Brain pericyte (primary cell): Measurements from ENCODE around the gene EMC1.
"Not testable (repeated sequence)": the region's sequence is repeated elsewhere in the genome, so short reads cannot be mapped to it uniquely, and the experiment has no call there.

ENCODE experiments used
- DNase-seq: peaks from one replicate; pipeline ENCODE4 v3.0.0-alpha.2; 2012; ENCODE audit warnings: low read depth, low spot score

The EMC1 gene

GRCh38 chr1:19251305-19252196, at the start of gene EMC1, which contains the start of gene MRTO4:
Gene EMC1 (minus strand): TSS chr1:19251524. CDS start chr1:19251509, 15 bp downstream.
Gene MRTO4 (plus strand): TSS chr1:19251805. CDS start chr1:19251836, 31 bp downstream.
- peak; percentile 46 for DNase-seq

- no peak for DNase-seq
Measured at GRCh38 chr1:19300211-19300610, 48.9 kb upstream of the EMC1 start.

GRCh38 chr1:19294638-19295037, 43.3 kb upstream of the EMC1 start:
- no peak for DNase-seq

- DNase-seq, result no peak
Measured at GRCh38 chr1:19289244-19289643, 37.9 kb upstream of the EMC1 start.

- DNase-seq, result not testable (repeated sequence)
Measured at GRCh38 chr1:19288324-19289241, 37.3 kb upstream of the EMC1 start, which contains the start of gene AKR7A3. Gene AKR7A3 (minus strand): TSS chr1:19288770. CDS start chr1:19288709, 61 bp downstream.

DNA sequence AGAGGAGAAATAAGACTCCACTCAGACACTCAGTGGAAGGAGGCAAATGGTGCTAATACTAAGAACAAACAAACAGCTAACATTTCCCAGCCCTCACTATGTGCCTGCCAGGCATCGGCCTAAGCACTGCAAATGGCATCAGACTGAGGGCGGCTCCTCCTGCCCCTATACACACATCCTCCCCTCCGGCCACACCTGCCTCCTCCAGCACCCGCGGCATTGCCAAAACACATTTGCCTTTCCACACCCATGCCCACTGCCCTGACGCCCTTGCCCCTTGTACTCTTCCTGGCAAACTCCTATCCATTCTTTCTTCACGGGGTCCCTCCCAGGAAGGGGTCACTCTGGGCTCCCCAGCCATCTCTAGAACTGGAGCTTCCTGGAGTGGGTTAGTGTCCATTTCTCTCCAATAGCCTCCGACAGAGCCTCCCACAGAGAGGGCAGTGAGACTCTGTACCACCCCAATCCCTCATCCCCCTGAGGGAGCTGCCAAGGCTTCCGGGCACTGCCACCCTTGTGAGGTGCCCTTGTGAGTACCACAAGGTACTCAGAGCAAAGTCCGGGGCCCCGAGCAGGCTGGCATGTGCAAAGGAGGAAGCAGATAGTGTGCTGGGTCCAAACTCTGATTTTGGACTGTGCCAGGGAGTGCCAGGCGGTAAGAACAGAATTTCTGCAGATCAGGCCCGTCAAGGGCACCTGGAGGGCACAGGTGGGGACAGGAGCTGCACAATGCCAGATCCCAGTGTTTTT, 36.3 kb upstream of the EMC1 start:
- no peak for DNase-seq

- DNase-seq, result not testable (repeated sequence)
Measured at GRCh38 chr1:19285807-19286206, 34.5 kb upstream of the EMC1 start.

DNA sequence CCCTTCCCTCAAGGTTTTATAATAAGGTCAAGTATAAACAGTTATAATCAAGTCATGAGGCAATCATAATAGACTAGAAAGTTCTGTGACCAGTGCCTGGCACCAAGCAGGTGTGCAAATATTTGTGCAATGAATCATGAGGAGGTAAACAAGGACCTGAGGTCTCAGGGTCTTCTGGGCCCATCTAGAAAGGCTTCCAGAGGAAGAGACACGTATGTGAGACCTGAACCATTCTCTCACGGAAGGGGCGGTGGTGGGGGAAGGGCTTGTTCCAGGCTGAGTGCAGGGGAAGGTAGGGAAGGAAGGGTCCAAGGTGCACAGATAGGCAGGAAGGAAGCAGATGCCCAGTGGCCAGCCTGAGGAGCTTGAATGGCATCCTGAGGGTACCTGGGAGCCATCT, 34.0 kb upstream of the EMC1 start:
- not testable (repeated sequence) for DNase-seq

DNA sequence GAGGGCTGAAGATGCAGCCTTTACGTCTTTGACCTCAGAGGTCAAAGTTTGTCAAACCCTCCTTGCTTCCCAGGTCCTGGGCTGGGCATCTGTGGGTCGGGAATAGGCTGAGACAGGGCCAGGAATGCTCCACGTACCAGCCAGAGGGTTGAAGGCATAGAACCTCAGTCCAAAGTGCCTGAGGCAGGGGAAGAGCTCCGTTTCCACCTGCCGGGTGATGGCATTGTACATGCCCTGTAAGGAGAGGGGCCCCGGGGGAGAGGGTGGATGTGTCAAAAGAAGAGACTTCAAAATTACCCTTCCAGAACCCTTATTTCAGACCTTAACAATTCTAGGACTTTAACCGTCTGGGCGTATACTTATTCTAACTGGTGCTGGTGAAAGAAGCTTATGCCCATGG, 33.6 kb upstream of the EMC1 start:
- DNase-seq, result no peak

- DNase-seq, result no peak
Measured at GRCh38 chr1:19283891-19284290, 32.6 kb upstream of the EMC1 start.

DNA sequence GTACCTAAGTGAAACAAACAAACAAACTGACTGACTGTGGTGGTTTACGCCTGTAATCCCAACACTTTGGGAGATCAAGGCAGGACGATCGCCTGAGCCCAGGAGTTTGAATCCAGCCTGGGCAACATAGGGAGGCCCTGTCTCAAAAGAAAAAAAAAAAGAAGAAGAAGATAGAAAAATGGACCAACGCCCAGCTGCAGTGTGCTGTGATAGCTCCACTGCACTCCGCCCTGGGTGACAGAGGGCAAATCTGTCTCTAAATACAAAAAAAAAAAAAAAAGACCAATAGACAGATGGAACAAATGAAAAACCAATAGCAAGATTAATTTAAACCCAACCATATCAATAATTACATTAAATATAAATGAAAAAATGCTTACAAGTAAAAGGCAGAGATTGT, 23.3 kb upstream of the EMC1 start:
- DNase-seq, result no peak

DNA sequence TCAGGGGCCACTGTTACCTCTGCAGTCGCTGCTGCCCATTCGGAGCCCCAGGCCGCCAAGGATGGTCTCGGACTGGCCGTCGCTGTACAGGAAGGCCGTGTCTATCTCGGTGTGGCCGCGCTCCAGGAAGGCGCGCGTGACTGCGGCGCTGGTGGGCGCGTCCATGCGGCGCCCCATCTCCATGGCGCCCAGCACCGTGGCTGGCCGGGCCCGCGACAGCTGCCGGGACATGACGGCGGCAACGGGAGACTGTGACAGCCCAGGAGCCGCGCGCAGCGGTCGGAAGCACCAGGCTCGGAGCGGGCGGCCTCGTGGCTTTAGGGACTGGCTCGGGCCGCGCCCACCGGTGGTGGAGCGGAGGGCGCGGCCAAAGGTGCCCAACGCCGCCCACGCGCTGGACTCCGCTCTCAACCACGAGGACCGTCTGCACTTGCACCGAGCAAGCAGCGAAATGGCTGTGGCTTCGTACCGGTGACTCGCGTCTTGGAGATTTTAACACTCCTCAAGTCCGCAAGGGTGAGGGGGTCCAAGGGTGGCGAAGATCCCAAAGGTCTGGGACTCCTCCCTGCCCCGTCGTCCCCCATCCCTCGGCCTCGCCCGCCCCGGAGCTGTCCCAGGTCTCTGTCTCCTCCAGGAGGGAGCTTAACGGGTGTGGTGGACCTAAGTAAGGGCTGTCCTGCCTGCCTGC, 22.7 kb upstream of the EMC1 start:
- DNase-seq, result not testable (repeated sequence)

DNA sequence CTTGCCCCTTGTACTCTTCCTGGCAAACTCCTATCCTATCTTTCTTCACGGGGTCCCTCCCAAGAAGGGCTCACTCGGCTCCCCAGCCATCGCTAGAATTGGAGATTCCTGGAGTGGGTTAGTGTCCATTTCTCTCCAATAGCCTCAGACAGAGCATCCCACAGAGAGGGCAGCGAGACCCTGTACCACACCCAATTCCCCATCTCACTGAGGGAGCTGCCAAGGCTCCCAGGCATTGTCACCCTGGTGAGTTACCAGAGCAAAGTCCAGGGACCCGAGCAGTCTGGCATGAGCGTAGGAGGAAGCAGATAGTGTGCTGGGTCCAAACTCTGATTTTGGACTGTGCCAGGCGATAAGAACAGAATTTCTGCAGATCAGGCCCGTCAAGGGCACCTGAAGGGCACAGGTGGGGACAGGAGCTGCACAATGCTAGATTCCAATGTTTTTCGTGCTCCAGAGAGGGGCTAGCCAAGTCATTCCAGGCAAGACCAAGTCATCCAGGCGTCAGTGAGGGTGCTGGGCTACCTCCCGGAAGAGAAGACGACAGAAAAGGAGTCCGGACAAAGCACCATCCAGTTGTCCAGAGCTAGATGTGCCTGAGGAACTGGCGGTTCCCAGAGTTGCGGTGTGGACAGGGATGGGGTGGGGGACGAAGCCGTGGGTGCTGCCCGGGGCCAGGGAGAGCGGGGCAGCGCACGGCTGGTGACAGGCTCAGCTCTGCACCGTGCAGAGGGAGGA, 22.0 kb upstream of the EMC1 start:
- no peak for DNase-seq

- no peak for DNase-seq
Measured at GRCh38 chr1:19272064-19272463, 20.7 kb upstream of the EMC1 start.

DNA sequence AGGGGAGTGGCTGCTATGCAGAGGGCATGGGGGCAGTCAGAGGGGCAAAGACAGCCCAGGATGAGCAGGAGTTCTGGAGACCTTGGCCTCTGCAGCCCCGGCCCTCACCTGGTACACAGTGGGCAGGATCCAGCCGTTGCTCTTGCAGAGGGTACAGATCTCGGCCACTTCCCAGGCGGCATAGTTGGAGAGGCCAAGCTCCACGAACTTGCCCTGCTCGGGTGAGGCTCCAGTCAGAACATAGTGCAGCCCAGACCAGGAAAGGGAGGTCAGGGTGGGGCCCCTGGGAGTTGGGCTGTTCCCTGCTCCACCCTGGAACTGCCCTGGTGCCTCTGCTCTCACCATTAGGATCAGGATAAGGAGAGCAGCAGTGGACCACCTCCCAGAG, 19.0 kb upstream of the EMC1 start:
- not testable (repeated sequence) for DNase-seq

DNA sequence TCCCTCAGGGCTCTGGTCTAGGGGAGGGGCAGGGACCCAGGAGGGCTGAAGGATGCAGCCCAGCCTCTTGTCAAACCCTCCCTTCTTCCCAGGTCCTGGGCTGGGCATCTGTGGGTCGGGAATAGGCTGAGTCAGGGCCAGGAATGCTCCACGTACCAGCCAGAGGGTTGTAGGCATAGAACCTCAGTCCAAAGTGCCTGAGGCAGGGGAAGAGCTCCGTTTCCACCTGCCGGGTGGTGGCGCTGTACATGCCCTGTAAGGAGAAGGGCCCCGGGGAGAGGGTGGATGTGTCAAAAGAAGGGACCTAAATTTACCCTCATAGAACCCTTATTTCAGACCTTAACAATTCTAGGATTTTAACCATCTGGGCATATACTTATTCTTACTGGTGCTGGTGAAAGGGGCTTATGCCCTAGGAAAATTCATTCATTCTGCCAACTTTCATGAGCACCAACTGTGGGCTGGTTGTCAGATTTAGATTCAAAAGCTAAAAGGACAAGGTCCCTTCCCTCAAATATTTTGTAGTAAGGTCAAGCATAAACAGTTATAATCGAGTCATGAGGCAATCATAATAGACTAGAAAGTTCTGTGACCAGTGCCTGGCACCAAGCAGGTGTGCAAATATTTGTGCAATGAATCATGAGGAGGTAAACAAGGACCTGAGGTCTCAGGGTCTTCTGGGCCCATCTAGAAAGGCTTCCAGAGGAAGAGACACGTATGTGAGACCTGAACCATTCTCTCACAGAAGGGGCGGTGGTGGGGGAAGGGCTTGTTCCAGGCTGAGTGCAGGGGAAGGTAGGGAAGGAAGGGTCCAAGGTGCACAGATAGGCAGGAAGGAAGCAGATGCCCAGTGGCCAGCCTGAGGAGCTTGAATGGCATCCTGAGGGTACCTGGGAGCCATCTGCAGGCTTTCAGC, 18.4 kb upstream of the EMC1 start:
- DNase-seq, result not testable (repeated sequence)

DNA sequence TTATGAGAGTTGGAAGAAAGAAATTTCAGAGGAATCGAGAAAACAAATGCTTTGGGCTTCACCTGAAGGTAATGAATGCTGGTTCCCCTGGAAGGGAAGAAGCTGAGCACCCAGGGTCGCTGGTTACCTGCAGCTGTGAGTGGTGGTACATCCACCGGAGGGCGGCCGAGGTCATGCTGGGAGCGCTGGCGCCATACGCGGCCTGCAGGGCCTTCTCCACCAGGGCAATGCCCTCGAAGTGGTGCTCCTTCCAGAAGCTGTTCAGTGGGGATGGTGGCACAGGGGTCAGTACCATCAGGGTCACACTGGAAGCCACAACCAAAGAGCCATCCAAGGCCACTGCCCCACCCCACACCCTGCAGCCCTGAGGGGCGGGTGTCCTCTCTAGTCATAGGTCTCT, 17.1 kb upstream of the EMC1 start:
- no peak for DNase-seq

DNA sequence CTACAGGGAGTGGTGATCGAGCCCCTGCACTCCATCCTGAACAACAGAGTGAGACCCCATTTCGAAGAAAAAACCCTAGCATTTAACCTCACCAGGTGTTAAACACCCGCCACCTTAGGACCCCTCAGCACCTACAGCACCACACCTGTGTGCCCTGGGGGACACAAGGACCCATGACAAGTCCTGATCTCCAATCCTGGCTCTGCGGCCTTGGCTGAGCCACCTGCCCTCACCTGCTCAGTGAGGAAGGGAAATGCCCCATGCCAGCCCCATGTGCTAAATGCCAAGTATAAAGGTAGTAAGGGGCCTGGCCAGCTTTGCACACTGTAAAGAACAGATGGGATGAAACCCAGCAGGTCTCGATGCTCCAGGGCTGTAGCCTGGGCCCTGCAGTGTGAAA, 11.4 kb upstream of the EMC1 start:
- no peak for DNase-seq

- no peak for DNase-seq
Measured at GRCh38 chr1:19262047-19262446, 10.7 kb upstream of the EMC1 start.
